Measurements from ENCODE around the gene NUBPL.

GRCh38 chr14:31572955-31573354, 11.8 kb downstream of the NUBPL start:
- no peak for TF ChIP-seq CTCF (IDR thresholded peaks at IDR 0.05)
- no peak for TF ChIP-seq EZH2phosphoT487 (IDR thresholded peaks at IDR 0.05; ENCODE audit: borderline replicate concordance, low read depth)
- no peak for TF ChIP-seq EP300 (IDR thresholded peaks at IDR 0.05; ENCODE audit: borderline replicate concordance in 1 of 2, low read depth in 1 of 2, low read length in 1 of 2)
- TF ChIP-seq GABPA (IDR thresholded peaks at IDR 0.05; ENCODE audit: low read depth), result no peak
- no peak for TF ChIP-seq FOXJ3 (CRISPR knock-in tag; IDR thresholded peaks at IDR 0.05)
- TF ChIP-seq SIN3A (IDR thresholded peaks at IDR 0.05; ENCODE audit: borderline replicate concordance, low read depth, low read length), result no peak
